IMR-90 (cell line): ENCODE results near the gene RPS5. TPM values are rescaled to one million over a fixed set of nuclear protein-coding genes. Genes with fewer than 3 reads are reported as not detected.
A peak's percentile ranks its signal among the peaks of the same experiment; 100 is the strongest.

Source experiments
- ATAC-seq: fragments of 200-7000 bp; cut with Tn5 transposase; 2 replicates; pipeline ENCODE4 v1.9.1; 2020; ENCODE audit warnings: low read depth, mild to moderate bottlenecking, moderate library complexity
- BruUV-seq: library from RNA; stranded (reverse); fragments of 400-500 nt; replicated peaks from 2 replicates; lab custom pipeline; 2021; lab: Mats Ljungman, UMichigan
- CTCF ChIA-PET: fragments of 300-600 bp; formaldehyde crosslinking; extraction: SDS; loops from one replicate; lab custom pipeline; 2021; ENCODE audit warnings: antibody characterized with exemption; lab: Yijun Ruan, JAX
- POLR2A ChIA-PET: fragments of 300-600 bp; sonication (Branson Sonifier 250); formaldehyde crosslinking; loops from one replicate; lab custom pipeline; 2022; ENCODE audit warnings: antibody characterized with exemption; ENCODE audit not compliant: unreplicated experiment; lab: Charles Lee
- DNase-seq: peaks from one replicate; pipeline ENCODE4 v3.0.0; 2013
- H2AFZ ChIP-seq: replicated peaks from 2 replicates; pipeline ENCODE3; 2013; ENCODE audit warnings: low read length, mild to moderate bottlenecking; ENCODE audit not compliant: poor library complexity
- H2AK5ac ChIP-seq: 2 replicates; pipeline ENCODE4 v1.6.1; 2013; ENCODE audit warnings: low read depth, low read length, inconsistent platforms
- H2AK9ac ChIP-seq: replicated peaks from 2 replicates; pipeline ENCODE3; 2013; ENCODE audit warnings: mild to moderate bottlenecking, low read depth, low read length, moderate library complexity; ENCODE audit not compliant: poor library complexity
- H2BK120ac ChIP-seq: 2 replicates; pipeline ENCODE4 v1.6.1; 2013; ENCODE audit warnings: low read depth, low read length, inconsistent platforms
- H2BK15ac ChIP-seq: 3 replicates; pipeline ENCODE4 v1.6.1; 2013; ENCODE audit warnings: low read depth, low read length, inconsistent platforms
- H2BK20ac ChIP-seq: 2 replicates; pipeline ENCODE4 v1.6.1; 2013; ENCODE audit warnings: low read depth, mild to moderate bottlenecking, inconsistent platforms, low read length, moderate library complexity
- H2BK5ac ChIP-seq: 2 replicates; pipeline ENCODE4 v1.6.1; 2013; ENCODE audit warnings: mild to moderate bottlenecking, low read depth, low read length, inconsistent platforms; ENCODE audit not compliant: poor library complexity, severe bottlenecking
- H3K14ac ChIP-seq: replicated peaks from 2 replicates; pipeline ENCODE4 v1.6.1; 2013; ENCODE audit warnings: low read depth, low read length, inconsistent platforms
- H3K18ac ChIP-seq: 2 replicates; pipeline ENCODE4 v1.6.1; 2013; ENCODE audit warnings: low read depth, low read length, control low read depth
- H3K23ac ChIP-seq: 2 replicates; pipeline ENCODE4 v1.6.1; 2013; ENCODE audit warnings: low read depth, low read length, inconsistent platforms
- H3K27ac ChIP-seq: 2 replicates; pipeline ENCODE4 v1.5.1; 2013; ENCODE audit warnings: mild to moderate bottlenecking, control low read depth, low read length; ENCODE audit not compliant: insufficient read depth
- H3K27me3 ChIP-seq: 2 replicates; pipeline ENCODE4 v1.6.1; 2013; ENCODE audit warnings: low read length; ENCODE audit not compliant: control insufficient read depth, insufficient read depth
- H3K36me3 ChIP-seq: 2 replicates; pipeline ENCODE4 v1.6.1; 2013; ENCODE audit warnings: low read length, mixed read lengths; ENCODE audit not compliant: control insufficient read depth, insufficient read depth
- H3K4ac ChIP-seq: 2 replicates; pipeline ENCODE4 v1.6.1; 2013; ENCODE audit warnings: low read depth, low read length, inconsistent platforms
- H3K4me1 ChIP-seq: 2 replicates; pipeline ENCODE4 v1.6.1; 2013; ENCODE audit warnings: low read length, mixed read lengths; ENCODE audit not compliant: control insufficient read depth, insufficient read depth
- H3K4me2 ChIP-seq: 2 replicates; pipeline ENCODE4 v1.6.1; 2013; ENCODE audit warnings: low read depth, mild to moderate bottlenecking, control low read depth, low read length, moderate library complexity
- H3K4me3 ChIP-seq: 2 replicates; pipeline ENCODE4 v1.5.1; 2013; ENCODE audit warnings: low read depth, mild to moderate bottlenecking, control low read depth, low read length, moderate library complexity; ENCODE audit not compliant: insufficient read depth
- H3K56ac ChIP-seq: 2 replicates; pipeline ENCODE4 v1.6.1; 2013; ENCODE audit warnings: low read length, inconsistent platforms; ENCODE audit not compliant: insufficient read depth; ENCODE audit errors: extremely low read depth
- H3K79me1 ChIP-seq, 2 experiments: 2 replicates each; pipeline ENCODE4 v1.6.1; 2013; ENCODE audit warnings: low read length in 2 of 2, inconsistent platforms in 1 of 2, low read depth in 1 of 2
- H3K9ac ChIP-seq: 2 replicates; pipeline ENCODE4 v1.6.1; 2013; ENCODE audit warnings: low read depth, low read length, control low read depth
- H3K9me1 ChIP-seq: 2 replicates; pipeline ENCODE4 v1.6.1; 2013; ENCODE audit warnings: low read length, inconsistent platforms; ENCODE audit not compliant: insufficient read depth
- H3K9me3 ChIP-seq: 2 replicates; pipeline ENCODE4 v1.6.1; 2013; ENCODE audit warnings: low read length; ENCODE audit not compliant: control insufficient read depth, insufficient read depth
- H4K20me1 ChIP-seq: 2 replicates; pipeline ENCODE4 v1.6.1; 2013; ENCODE audit warnings: low read length, inconsistent platforms; ENCODE audit not compliant: insufficient read depth
- H4K5ac ChIP-seq: 2 replicates; pipeline ENCODE4 v1.6.1; 2013; ENCODE audit warnings: mild to moderate bottlenecking, low read depth, low read length, control low read depth
- H4K8ac ChIP-seq, 2 experiments: 2 replicates each; pipeline ENCODE4 v1.6.1; 2013; ENCODE audit warnings: low read depth in 2 of 2, low read length in 2 of 2, control low read depth in 1 of 2, inconsistent platforms in 1 of 2
- H4K91ac ChIP-seq: 2 replicates; pipeline ENCODE4 v1.6.1; 2013; ENCODE audit warnings: low read depth, low read length, inconsistent platforms; ENCODE audit not compliant: insufficient read depth
- BHLHE40 ChIP-seq: fragments of 150-350 bp; IDR thresholded peaks from 2 replicates; pipeline ENCODE4 v1.6.1; 2016; ENCODE audit warnings: mild to moderate bottlenecking, low read depth, low read length
- RFX5 ChIP-seq: IDR thresholded peaks from 2 replicates; pipeline ENCODE4 v1.8.0; 2012; ENCODE audit warnings: low read depth, mild to moderate bottlenecking, low read length, moderate library complexity
- WGBS, 2 experiments: methylation state at CpG; one replicate each; pipeline versions ENCODE4 v1.1.5 to v1.1.7; 2013; ENCODE audit warnings: missing lambda C conversion rate in 2 of 2; ENCODE audit not compliant: insufficient read length in 1 of 2; ENCODE audit errors: extremely low coverage in 2 of 2; 5-methylcytosine and 5-hydroxymethylcytosine counted together
- dilution Hi-C: fragments of 300-500 bp; cut with HindIII; formaldehyde crosslinking; loops from one replicate; pipeline ENCODE4 v1.14.3; 2018; ENCODE audit warnings: low sequenced_read_pairs; ENCODE audit not compliant: unreplicated experiment
- in situ Hi-C: fragments of 300-500 bp; cut with MboI; formaldehyde crosslinking; loops from 3 replicates; pipeline ENCODE4 v1.14.3; 2019; ENCODE audit warnings: low sequenced_read_pairs, inconsistent platforms, mixed read lengths
- intact Hi-C: fragments of 100-400 bp; cut with micrococcal nuclease; formaldehyde crosslinking; loops from 2 replicates; pipeline ENCODE4 v1.10.0; 2022
- polyA plus RNA-seq, 3 experiments: library from polyadenylated mRNA; depleted of rRNA; stranded (reverse); fragments of >200 nt; gene quantifications; 2 replicates each; pipeline ENCODE4 v1.2.3, GENCODE V29; 2012; ENCODE audit warnings: low replicate concordance in 1 of 3
- total RNA-seq: library from RNA; depleted of rRNA; stranded (reverse); fragments of >200 nt; gene quantifications from 2 replicates; pipeline ENCODE4 v1.2.3, GENCODE V29; 2012

Gene RPS5
- total and polyA plus RNA-seq, 2 of the 4 experiments (the other 2 are of a cell fraction) = 3,265 to 5,858 TPM

- ChIA-PET POLR2A (no interaction called here), CTCF (no interaction called here)
- Histone ChIP-seq H3K9ac (no peak overlapping the region), H3K27ac (no peak overlapping the region), H3K14ac (no peak overlapping the region), H2AFZ (no peak overlapping the region), H2BK5ac (no peak overlapping the region), H3K36me3 (no peaks in the 10 kb centered on the region), H4K20me1 (no peaks in the 10 kb centered on the region), H3K79me1 (peaks cover 14 to 27% of the 10 kb centered on the region in 2 experiments; a peak in 3 of 4 replicates), H3K56ac (no peak overlapping the region), H3K4ac (no peak overlapping the region), H3K9me1 (peaks cover 16% of the 10 kb centered on the region), H3K9me3 (no peaks in the 10 kb centered on the region), H4K91ac (no peak overlapping the region), H2AK9ac (peak overlapping the region; percentile 55), H3K4me1 (peaks cover 9% of the 10 kb centered on the region; the same call in 1 of the 2 replicates), H3K18ac (no peak overlapping the region), H4K5ac (no peak overlapping the region), H3K27me3 (no peaks in the 10 kb centered on the region), H4K8ac (peak overlapping the region in 1 of 2 experiments; percentile 93; a peak in 1 of 4 replicates), H2BK20ac (no peak overlapping the region), H3K23ac (no peak overlapping the region), H3K4me3 (no peak overlapping the region), H2BK15ac (no peak overlapping the region), H2AK5ac (no peak overlapping the region), H3K4me2 (no peak overlapping the region; the same call in 1 of the 2 replicates), H2BK120ac (no peak overlapping the region)
- TF ChIP-seq RFX5 (no peak), BHLHE40 (no peak)
- no CpG with 5 or more reads among the region's 6 CpGs for WGBS, 2 experiments
- DNase-seq (no peak), ATAC-seq (no peak)
- in situ Hi-C loops (no loop called here), intact Hi-C loops (no loop called here), dilution Hi-C loops (no loop called here)
- no TSS peak for BruUV-seq
Observed at GRCh38 chr19:58379246-58379645, 7.8 kb upstream of the RPS5 start.
